Measurements from ENCODE around the gene ANKS6.

Gene ANKS6

GRCh38 chr9:98789483-98790133, 6.7 kb downstream of the ANKS6 start:
- DNase-seq (ENCODE audit: insufficient read length, low spot score): no peak
- no peak for TF ChIP-seq POLR2A (IDR thresholded peaks at IDR 0.05; ENCODE audit: low read depth, low read length)
- no peak for TF ChIP-seq POLR2AphosphoS5 (IDR thresholded peaks at IDR 0.05; ENCODE audit: low read depth, low read length)
- no peak for TF ChIP-seq PAX5 (IDR thresholded peaks at IDR 0.05; ENCODE audit: insufficient read depth, low read length, severe bottlenecking)
- no peak for TF ChIP-seq TAF1 (IDR thresholded peaks at IDR 0.05; ENCODE audit: low read depth, low read length)
- TF ChIP-seq POU2F2 (IDR thresholded peaks at IDR 0.05; ENCODE audit: low read depth, low read length): no peak
- no peak for TF ChIP-seq SPI1 (IDR thresholded peaks at IDR 0.05; ENCODE audit: low read depth, low read length)
- FAIRE-seq: no peak

- DNase-seq (ENCODE audit: insufficient read length, low spot score) (no peak), FAIRE-seq (no peak)
- TF ChIP-seq POLR2AphosphoS5 (IDR thresholded peaks at IDR 0.05; ENCODE audit: low read depth, low read length) (no peak), POU2F2 (IDR thresholded peaks at IDR 0.05; ENCODE audit: low read depth, low read length) (no peak), SPI1 (IDR thresholded peaks at IDR 0.05; ENCODE audit: low read depth, low read length) (no peak), PAX5 (IDR thresholded peaks at IDR 0.05; ENCODE audit: insufficient read depth, low read length, severe bottlenecking) (no peak), TAF1 (IDR thresholded peaks at IDR 0.05; ENCODE audit: low read depth, low read length) (no peak), POLR2A (IDR thresholded peaks at IDR 0.05; ENCODE audit: low read depth, low read length) (no peak)
These were observed 8.5 kb downstream of the ANKS6 start for GRCh38 chr9:98787766-98788335.

- no peak for DNase-seq (ENCODE audit: insufficient read length, low spot score)
- TF ChIP-seq TAF1 (IDR thresholded peaks at IDR 0.05; ENCODE audit: low read depth, low read length) (no peak), PAX5 (IDR thresholded peaks at IDR 0.05; ENCODE audit: insufficient read depth, low read length, severe bottlenecking) (no peak), SPI1 (IDR thresholded peaks at IDR 0.05; ENCODE audit: low read depth, low read length) (no peak), POLR2A (IDR thresholded peaks at IDR 0.05; ENCODE audit: low read depth, low read length) (no peak), POLR2AphosphoS5 (IDR thresholded peaks at IDR 0.05; ENCODE audit: low read depth, low read length) (no peak), POU2F2 (IDR thresholded peaks at IDR 0.05; ENCODE audit: low read depth, low read length) (no peak)
- no peak for FAIRE-seq
These were observed 9.4 kb downstream of the ANKS6 start for GRCh38 chr9:98786750-98787510.

GRCh38 chr9:98784831-98785806, 11.2 kb downstream of the ANKS6 start:
- TF ChIP-seq POLR2AphosphoS5 (IDR thresholded peaks at IDR 0.05; ENCODE audit: low read depth, low read length) (no peak), POU2F2 (IDR thresholded peaks at IDR 0.05; ENCODE audit: low read depth, low read length) (no peak)
- DNase-seq (ENCODE audit: insufficient read length, low spot score) (no peak), FAIRE-seq (no peak)

- TF ChIP-seq PAX5 (IDR thresholded peaks at IDR 0.05; ENCODE audit: insufficient read depth, low read length, severe bottlenecking) (no peak), POLR2A (IDR thresholded peaks at IDR 0.05; ENCODE audit: low read depth, low read length) (no peak), SPI1 (IDR thresholded peaks at IDR 0.05; ENCODE audit: low read depth, low read length) (no peak), TAF1 (IDR thresholded peaks at IDR 0.05; ENCODE audit: low read depth, low read length) (no peak), POU2F2 (IDR thresholded peaks at IDR 0.05; ENCODE audit: low read depth, low read length) (no peak), POLR2AphosphoS5 (IDR thresholded peaks at IDR 0.05; ENCODE audit: low read depth, low read length) (no peak)
- FAIRE-seq (no peak), DNase-seq (ENCODE audit: insufficient read length, low spot score) (no peak)
These were observed 12.7 kb downstream of the ANKS6 start for GRCh38 chr9:98783518-98784226.

GRCh38 chr9:98781588-98782383, 14.6 kb downstream of the ANKS6 start:
- TF ChIP-seq PAX5 (IDR thresholded peaks at IDR 0.05; ENCODE audit: insufficient read depth, low read length, severe bottlenecking): no peak
- TF ChIP-seq POLR2A (IDR thresholded peaks at IDR 0.05; ENCODE audit: low read depth, low read length): no peak
- TF ChIP-seq POU2F2 (IDR thresholded peaks at IDR 0.05; ENCODE audit: low read depth, low read length): no peak
- no peak for TF ChIP-seq POLR2AphosphoS5 (IDR thresholded peaks at IDR 0.05; ENCODE audit: low read depth, low read length)
- no peak for TF ChIP-seq SPI1 (IDR thresholded peaks at IDR 0.05; ENCODE audit: low read depth, low read length)
- no peak for TF ChIP-seq TAF1 (IDR thresholded peaks at IDR 0.05; ENCODE audit: low read depth, low read length)
- DNase-seq (ENCODE audit: insufficient read length, low spot score): no peak
- no peak for FAIRE-seq

- DNase-seq (ENCODE audit: insufficient read length, low spot score): no peak
- no peak for FAIRE-seq
- no peak for TF ChIP-seq POLR2A (IDR thresholded peaks at IDR 0.05; ENCODE audit: low read depth, low read length)
- TF ChIP-seq SPI1 (IDR thresholded peaks at IDR 0.05; ENCODE audit: low read depth, low read length): no peak
- TF ChIP-seq PAX5 (IDR thresholded peaks at IDR 0.05; ENCODE audit: insufficient read depth, low read length, severe bottlenecking): no peak
- TF ChIP-seq POU2F2 (IDR thresholded peaks at IDR 0.05; ENCODE audit: low read depth, low read length): no peak
- no peak for TF ChIP-seq POLR2AphosphoS5 (IDR thresholded peaks at IDR 0.05; ENCODE audit: low read depth, low read length)
- TF ChIP-seq TAF1 (IDR thresholded peaks at IDR 0.05; ENCODE audit: low read depth, low read length): no peak
These were observed 16.2 kb downstream of the ANKS6 start for GRCh38 chr9:98780059-98780749.
